Stomach (tissue), 4 donors: ENCODE measurements around the gene RIMKLB.

Experiments
- CTCF ChIP-seq, 7 experiments: fragments of 450-650 bp in 4 of 7; fragments of 200-600 bp in 3 of 7; sonication (generic) in 3 of 7; IDR thresholded peaks; one replicate each; pipeline ENCODE4 v1.5.1; 2016 to 2019; ENCODE audit warnings: antibody characterized with exemption in 7 of 7, control low read depth in 2 of 7, mild to moderate bottlenecking in 1 of 7
- EP300 ChIP-seq: sonication (generic); formaldehyde crosslinking; IDR thresholded peaks from one replicate; pipeline ENCODE4 v1.6.1; 2017; ENCODE audit warnings: antibody characterized with exemption
- POLR2AphosphoS5 ChIP-seq, 3 donors: sonication (generic); formaldehyde crosslinking; IDR thresholded peaks; one replicate each; pipeline ENCODE4 v1.6.1; 2016; ENCODE audit warnings: antibody characterized with exemption in 3 of 3

- TF ChIP-seq EP300, result no peak
- no peak for TF ChIP-seq CTCF (IDR thresholded peaks at IDR 0.05)
- TF ChIP-seq POLR2AphosphoS5 (IDR thresholded peaks at IDR 0.05), result no peak
Measured at GRCh38 chr12:8722286-8722800, 24.6 kb downstream of the RIMKLB start.
